ENCODE measurements around the gene TTC6. TPM values are rescaled to one million over a fixed set of nuclear protein-coding genes. Genes with fewer than 3 reads are reported as not detected.

Gene TTC6
- total RNA-seq, 4 donors from 2014 or later: 0.34 to 1.8 (median 0.73) TPM

DNA sequence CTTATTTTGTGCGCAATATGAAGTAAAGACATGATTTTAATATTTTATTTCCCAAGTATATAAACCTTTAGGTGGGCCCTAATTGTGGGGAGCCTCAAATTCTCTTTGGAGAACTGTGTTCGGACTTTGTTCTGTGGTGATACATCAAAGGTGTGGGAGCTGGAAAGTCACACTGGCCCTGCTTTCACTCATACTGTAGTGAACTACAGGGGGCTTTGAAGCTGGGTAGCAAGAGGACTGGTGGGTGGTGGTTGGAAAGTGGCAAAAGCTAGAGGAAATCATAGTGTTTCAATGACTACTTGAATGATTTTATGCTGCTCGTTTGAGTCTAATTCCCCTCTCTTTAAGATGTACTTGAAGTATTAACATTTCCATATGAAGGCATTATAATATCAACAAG is 13.2 kb downstream of the TTC6 start:
- WGBS, 2 donors: 78 to 84% methylated on average over 3 of the region's 3 CpGs
- intact Hi-C loops (cut with DNase I; ENCODE audit: low total_unique reads): no loop called here
- no peak for TF ChIP-seq CTCF (IDR thresholded peaks at IDR 0.05)
- TF ChIP-seq POLR2A (IDR thresholded peaks at IDR 0.05): no peak
- DNase-seq (ENCODE audit: low spot score in 2 of 2): no peak
- H3K4me3 ChIP-seq (ENCODE audit: low read depth, poor library complexity, severe bottlenecking): no peak overlapping the region

DNA sequence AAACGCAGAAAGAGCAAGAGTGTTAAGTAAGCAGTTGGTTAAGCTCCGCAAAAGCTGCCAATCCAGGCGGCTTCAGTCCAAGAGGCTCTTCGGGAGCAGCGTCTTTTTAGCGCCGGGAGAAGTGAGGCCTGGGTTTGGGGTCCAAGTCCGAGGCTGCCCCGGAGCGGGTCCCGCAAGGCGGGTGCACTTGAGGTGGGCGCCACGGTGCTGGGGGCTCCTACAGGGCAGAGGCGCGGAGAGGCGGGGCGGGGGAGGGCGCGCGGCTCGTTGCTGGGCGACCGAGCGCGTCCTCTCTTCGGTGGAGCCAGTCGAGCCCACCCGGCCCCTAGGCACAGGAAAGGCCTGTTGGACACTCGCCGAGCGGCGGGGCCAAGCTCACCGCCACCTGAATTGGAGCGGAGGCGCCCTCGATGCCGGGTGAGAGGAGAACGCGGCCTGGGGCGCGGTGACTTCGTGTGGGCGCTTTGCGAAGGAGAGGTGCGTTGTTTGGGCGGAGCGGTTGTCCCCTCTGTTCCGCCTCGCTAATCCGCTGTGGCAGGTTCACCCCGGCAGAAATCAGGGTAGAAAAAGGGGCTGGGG is 15.6 kb downstream of the TTC6 start:
- TF ChIP-seq CTCF (IDR thresholded peaks at IDR 0.05) (no peak), POLR2A (IDR thresholded peaks at IDR 0.05) (no peak)
- DNase-seq (ENCODE audit: low spot score in 2 of 2): no peak
- intact Hi-C loops (cut with DNase I; ENCODE audit: low total_unique reads): no loop called here
- 8 to 11% methylated on average over 33 to 37 of the region's 52 CpGs for WGBS, 2 donors
- no peak overlapping the region for H3K4me3 ChIP-seq (ENCODE audit: low read depth, poor library complexity, severe bottlenecking)

- DNase-seq (ENCODE audit: low spot score in 2 of 2): no peak
- 92 to 98% methylated on average over 3 of the region's 3 CpGs for WGBS, 2 donors
- no peak overlapping the region for H3K4me3 ChIP-seq (ENCODE audit: low read depth, poor library complexity, severe bottlenecking)
- no peak for TF ChIP-seq CTCF (IDR thresholded peaks at IDR 0.05)
- no peak for TF ChIP-seq POLR2A (IDR thresholded peaks at IDR 0.05)
- intact Hi-C loops (cut with DNase I; ENCODE audit: low total_unique reads): no loop called here
Measured at GRCh38 chr14:37615582-37616289, 20.3 kb downstream of the TTC6 start.

DNA sequence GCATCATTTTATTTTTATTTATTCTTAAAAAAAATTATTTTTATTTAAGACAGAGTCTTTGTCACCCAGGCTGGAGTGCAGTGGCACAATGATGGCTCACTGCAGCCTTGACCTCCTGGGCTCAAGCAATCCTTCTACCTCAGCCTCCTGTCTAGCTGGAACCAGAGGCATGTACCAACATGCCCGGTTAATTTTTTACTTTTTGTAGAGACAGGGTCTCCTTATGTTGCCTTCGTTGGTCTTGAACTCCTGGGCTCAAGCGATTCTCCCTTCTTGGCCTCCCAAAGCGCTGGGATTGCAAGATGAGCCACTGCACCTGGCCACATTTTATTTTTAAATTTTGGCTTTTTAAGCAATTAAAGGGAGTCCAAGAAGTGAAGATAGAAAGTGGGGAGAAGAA is 21.4 kb downstream of the TTC6 start:
- WGBS, 2 donors: 90 to 98% methylated on average over 4 of the region's 4 CpGs
- DNase-seq (ENCODE audit: low spot score in 2 of 2): no peak
- intact Hi-C loops (cut with DNase I; ENCODE audit: low total_unique reads): no loop called here

DNA sequence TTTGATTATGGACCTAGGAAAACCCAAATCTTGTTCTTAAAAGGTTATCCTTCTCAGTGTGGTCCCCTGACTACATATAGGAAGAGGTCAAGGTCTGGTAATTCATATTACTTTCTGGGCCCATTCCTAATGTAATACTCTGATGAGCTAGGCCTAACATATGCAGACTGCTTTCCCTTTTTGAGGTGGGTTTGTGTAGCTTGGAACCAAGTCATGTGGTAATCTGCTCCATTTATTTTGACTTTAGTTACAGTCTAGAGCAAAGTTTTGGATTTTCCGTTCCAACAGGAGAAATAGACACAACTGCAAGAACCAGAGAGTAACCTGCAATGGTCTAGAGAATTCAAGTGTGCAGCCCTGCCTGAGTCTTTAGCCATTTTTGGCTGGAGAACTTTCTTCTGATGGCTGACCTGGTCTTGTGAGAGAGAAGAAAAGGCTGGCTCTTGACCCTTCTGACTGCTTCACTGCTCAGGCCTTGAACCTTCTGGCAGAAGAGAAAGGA is 22.5 kb downstream of the TTC6 start:
- WGBS, 2 donors: 93 to 95% methylated on average over 1 of the region's 1 CpG

More for the DNA sequence above, 21.4 kb downstream of the TTC6 start:
- TF ChIP-seq POLR2A (IDR thresholded peaks at IDR 0.05) (no peak), CTCF (IDR thresholded peaks at IDR 0.05) (no peak)
- no peak overlapping the region for H3K4me3 ChIP-seq (ENCODE audit: low read depth, poor library complexity, severe bottlenecking)

More for the DNA sequence above, 22.5 kb downstream of the TTC6 start:
- no peak for DNase-seq (ENCODE audit: low spot score in 2 of 2)
- no peak for TF ChIP-seq CTCF (IDR thresholded peaks at IDR 0.05)
- TF ChIP-seq POLR2A (IDR thresholded peaks at IDR 0.05): no peak
- H3K4me3 ChIP-seq (ENCODE audit: low read depth, poor library complexity, severe bottlenecking): no peak overlapping the region
- intact Hi-C loops (cut with DNase I; ENCODE audit: low total_unique reads): no loop called here
